ENCODE results near the gene MLKL.
A peak's percentile ranks its signal among the peaks of the same experiment; 100 is the strongest.
"Not testable (repeated sequence)": the region's sequence is repeated elsewhere in the genome, so short reads cannot be mapped to it uniquely, and the experiment has no call there.

Gene MLKL

DNA sequence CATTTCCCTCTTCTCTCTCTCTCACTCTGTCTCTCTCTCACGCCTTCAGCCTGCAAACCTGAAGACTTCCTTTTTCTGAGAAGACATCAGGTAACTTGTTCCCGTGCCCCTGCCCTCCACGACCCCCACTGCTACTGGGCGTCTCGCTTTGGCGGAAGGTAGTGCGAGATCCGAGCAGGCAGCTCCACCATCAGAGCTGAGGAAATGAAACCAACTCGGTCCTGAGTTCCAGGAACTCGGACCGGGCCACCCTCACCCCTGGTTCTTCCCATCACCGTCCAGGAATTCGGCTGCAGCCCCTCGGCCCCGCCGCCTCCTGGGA lies 585 bp downstream of the MLKL start:
- DNase-seq (ENCODE audit: low read depth in 4 of 4, low spot score in 1 of 4) = peak in 1 of 4 experiments; percentile 12

DNA sequence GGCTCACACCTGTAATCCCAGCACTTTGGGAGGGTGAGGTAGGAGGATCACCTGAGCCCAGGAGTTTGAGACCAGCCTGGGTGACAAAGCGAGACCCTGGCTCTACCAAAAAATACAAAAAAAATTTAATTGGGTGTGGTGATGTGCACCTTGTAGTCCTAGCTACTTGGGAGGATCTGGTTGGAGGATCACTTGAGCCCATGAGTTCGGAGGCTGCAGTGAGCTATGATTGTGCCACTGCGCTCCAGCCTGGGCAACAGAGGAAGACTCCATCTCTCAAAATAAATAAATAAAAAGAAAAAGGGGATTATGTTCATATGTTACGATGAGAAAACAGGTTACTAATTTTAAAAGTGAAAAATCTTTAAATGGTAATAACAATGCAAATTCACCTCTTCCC lies 996 bp downstream of the MLKL start:
- DNase-seq (ENCODE audit: low read depth in 4 of 4, low spot score in 1 of 4) = no peak

DNA sequence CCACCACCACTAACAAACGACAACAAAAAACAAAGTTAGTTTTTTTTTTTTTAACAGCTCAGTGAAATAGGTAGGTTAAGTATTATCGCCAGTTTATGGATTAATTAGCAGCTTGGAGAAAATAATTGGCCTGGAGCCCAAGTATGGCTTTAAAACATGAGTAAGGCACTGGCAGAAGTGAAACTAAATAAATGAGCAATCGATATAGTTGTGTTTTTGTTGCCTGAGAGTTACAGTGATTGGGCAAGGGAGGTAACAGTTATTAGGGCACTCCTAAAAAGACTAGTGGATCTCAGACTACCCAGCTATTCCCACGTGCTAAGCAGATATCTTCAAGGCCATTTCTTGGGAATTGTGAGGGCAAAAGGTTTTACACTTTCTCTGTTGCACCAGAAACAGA lies 2.4 kb downstream of the MLKL start:
- no peak for DNase-seq (ENCODE audit: low read depth in 4 of 4, low spot score in 1 of 4)

DNA sequence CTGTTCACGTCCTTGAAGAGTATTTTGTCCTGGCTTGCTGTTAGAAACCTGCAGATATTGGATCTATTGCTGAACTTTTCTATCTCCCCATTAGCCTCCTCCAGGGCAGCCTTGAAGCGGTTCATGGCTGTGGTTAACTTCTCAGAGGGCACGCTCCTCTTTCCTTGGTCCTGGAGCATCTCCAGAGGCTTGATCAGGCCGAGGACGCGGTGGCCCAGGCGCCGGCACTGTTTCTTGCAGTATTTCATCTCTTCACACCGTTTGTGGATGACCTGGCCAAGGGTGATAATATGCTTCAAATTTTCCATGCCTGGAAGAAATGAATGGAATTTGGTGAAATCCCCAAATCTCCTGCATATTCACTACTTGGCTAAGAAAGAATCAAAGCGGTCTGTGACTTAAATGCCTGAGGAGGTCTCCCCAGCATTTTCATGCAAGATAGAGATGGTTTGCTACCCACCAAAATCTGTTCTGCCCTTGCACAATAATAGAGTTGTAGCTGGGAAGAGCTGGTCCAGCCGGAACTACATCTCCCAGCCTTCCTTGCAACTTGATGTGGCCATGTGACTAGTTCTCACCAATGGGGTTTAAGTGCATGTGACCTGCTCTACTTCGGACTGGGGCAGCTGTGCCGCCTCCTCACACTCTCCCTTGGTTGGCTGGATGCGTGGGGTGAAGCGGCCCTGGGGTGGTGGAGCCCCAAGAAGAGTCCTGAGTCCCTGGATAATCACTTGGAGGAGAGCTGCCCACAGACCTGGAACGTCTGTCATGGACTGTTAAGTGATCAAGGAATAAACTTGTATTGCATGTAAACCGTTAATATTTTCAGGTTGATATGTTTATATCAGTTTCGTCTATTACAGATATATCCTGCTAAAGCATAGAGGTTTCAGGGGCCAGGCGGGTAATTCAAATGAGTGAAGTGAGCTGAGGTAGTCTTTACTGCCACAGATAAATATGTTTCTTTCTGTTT lies 4.9 kb downstream of the MLKL start:
- peak in 1 of 4 experiments; percentile 6 for DNase-seq (ENCODE audit: low read depth in 4 of 4, low spot score in 1 of 4)

DNA sequence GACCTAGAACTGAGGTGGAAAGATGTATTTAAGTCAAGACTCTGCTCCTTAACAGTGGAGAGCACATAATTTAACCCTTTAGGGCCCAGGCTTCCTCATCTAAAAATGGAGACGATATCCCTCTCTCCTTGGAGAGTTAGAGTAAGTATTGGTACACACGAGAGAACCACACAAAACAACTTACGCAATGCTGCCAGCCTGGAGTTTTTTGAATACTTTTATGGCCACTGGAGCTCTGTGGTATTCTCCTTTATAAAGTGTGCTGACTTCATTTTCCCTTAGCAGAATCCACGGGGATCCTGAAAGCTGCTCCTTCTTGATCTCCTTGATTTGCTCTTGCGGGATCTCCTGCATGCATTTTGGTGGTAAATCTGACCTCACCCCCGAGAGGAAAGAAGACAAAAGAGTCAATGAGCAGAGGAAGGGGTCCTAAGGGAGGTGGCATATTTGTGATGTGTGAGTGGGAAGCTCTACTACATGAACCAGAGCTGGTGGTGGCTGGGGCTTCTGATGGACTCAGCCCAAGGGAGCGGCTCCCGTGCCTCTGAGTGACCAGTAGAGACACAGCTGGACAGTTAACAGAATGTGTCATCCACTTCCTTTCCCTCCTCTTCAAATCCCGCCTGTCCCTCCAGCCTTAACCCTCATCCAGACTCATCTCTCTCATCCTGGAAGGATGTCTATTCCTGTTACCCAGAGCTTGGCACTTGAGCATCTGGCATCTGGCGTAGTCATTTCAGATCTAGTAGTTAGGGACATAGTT lies 9.4 kb downstream of the MLKL start:
- no peak for DNase-seq (ENCODE audit: low read depth in 4 of 4, low spot score in 1 of 4)

DNA sequence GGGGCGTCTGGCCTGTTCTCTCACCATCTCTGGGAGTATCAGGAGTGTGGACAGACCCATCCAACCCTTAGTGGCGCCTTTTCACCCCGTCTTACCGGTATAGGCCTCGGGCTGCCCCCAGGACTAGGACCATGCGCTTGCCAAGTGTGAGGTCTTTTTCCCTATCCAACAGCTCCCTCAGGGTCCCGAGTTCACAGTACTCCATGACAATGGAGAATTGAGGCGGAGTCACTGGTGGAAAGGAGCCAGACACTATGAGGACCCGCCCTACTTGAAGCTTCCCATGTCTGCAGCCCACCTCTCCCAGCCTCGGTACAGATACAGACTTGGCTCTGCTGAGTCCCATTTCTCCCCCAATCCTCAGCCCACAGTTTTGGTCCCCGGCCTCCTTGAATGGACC lies 18.1 kb downstream of the MLKL start:
- no peak for DNase-seq (ENCODE audit: low read depth in 4 of 4, low spot score in 1 of 4)

DNA sequence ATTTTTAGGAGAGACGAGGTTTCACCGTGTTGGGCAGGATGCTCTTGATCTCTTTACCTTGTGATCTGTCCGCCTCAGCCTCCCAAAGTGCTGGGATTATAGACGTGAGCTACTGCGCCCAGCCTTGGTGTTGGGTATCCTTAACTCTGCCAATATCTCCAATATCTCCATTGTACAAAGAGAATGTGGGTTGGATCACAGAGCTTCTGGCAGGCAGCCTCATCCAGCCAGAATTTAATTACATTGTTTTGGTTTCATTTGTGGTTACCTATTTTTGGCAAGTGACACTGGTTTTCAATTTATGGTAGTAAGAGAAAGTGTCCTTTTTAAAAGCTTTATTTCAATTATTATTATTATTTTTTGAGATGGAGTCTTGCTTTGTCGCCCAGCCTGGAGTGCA lies 20.0 kb downstream of the MLKL start:
- DNase-seq (ENCODE audit: low read depth in 4 of 4, low spot score in 1 of 4) = no peak

DNA sequence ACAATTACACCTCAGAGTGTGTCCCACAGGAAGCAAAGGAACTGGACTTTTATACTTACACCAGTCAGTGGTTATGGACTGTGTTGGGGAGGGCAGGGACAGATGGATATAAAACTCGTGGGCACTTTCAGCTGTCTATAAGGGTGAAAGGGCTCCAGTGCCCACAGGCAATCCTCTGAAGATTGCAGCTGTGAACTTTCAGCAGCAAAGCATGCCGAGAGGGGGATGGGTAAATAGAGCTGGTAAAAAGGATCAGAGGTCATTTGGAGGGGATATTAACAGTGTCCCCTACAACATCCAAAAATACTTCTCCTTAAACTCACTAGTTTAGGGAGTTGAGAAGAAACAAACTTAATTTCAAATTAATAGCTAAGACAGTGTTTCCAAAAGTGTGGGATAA lies 20.7 kb downstream of the MLKL start:
- DNase-seq (ENCODE audit: low read depth in 4 of 4, low spot score in 1 of 4) = no peak

DNA sequence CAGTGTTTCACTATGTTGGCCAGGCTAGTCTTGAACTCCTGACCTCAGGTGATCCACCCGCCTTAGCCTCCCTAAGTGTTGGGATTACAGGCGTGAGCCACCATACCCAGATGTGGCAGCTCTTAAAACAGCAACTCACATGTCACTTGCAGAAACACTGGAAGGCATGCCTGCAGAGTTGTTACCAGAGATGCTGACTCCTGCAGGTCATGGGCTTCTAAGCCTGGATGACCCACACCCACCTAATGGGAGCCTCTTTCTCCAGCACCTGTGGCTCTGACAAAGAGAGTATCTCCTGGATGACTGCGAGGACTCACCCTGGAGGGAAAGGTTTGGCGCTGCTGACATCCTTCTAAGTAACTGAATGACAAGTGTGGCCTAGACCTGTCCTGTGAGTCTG lies 22.8 kb downstream of the MLKL start:
- DNase-seq (ENCODE audit: low read depth in 4 of 4, low spot score in 1 of 4) = no peak

DNA sequence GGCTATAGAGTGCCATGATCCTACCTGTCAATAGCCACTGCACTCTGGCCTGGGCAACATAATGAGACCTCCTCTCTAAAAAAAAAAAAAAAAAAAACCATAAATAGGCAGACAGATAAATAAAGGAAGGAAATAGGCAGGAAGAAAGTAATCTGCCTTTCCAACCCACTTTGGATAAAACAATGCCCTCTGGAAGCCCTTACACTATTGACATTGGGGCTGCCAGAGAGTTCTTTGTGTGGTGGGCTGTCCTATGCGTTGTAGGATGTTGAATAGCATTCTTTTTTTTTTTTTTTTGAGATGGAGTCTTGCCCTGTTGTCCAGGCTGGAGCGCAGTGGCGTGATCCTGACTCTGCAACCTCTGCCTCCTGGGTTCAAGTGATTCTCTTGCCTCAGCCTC lies 26.8 kb downstream of the MLKL start:
- no peak for DNase-seq (ENCODE audit: low read depth in 4 of 4, low spot score in 1 of 4)

DNA sequence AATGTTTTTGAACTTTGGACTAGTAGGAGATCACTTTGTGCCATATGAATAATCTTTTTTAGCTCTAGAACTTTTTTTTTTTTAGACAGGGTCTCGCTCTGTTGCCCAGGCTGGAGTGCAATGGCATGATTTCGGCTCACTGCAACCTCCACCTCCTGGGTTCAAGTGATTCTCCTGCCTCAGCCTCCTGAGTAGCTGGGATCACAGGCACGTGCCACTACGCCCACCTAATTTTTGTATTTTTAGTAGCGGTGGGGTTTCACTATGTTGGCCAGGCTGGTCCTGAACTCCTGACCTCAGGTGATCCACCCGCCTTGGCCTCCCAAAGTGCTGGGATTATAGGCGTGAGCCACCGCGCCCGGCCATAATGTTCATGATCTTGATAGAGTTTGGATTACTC lies 31.8 kb downstream of the MLKL start:
- not testable (repeated sequence) for DNase-seq (ENCODE audit: low read depth in 4 of 4, low spot score in 1 of 4)

DNA sequence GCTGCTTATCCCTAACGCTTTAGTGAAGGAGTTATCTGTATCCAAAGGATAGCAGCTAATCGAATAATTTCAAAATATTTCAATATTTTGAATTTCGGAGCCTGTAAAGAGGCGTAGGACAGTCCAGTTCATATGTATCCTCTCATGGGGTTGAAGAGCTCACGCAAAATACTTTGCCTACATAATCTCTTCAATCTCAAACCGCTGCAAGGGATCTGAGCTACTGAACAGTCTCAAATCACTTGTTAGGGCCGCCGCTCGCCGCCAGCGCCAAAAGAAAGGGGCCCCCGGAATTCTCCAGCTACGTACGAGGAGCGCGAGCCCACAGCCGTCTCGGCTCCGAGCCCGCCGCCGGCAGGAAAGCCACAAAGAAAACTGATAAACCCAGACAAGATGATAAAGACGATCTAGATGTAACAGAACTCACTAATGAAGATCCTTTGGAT lies 33.4 kb downstream of the MLKL start:
- DNase-seq (ENCODE audit: low read depth in 4 of 4, low spot score in 1 of 4) = peak in 2 of 4 experiments; percentile 5 to 13

DNA sequence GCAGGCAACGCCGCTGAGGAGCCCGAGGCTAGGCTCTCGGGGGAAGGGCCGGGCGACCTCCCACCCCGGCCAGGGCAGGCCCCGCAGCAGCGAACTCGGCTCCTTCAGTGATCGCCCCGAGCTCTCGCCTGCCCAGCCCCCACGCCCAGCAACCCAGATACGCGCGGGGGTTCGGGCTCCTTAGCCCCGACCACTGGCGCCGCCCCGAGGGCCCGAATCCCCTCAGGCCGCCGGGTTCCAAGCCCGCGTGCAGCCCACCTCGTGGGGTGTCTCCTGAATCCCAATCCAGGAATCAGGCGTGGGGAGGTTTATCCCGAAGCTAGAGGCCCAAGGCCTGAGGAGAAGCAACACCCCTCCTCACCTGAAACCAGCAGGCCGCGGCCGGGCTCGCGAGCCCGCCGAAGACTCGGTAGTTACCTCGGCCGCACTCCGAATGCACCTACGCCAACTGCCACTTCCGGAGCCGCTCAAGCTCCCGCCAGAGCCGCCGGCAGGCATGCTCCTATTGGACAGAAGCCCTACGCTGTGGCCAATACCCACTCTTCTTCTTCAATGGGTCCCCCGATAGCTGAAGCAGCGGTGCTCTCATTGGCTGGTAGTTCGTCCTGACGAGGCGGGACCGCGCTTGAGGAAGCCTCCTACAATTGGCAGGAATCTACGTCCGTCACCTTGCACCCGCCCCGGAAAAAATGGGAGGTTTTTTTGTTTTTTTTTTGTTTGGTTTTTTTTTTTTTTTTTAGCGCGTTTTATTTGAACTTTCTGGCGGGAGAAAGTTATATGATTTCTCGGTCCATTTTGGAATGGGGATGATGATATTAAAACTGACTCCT lies 34.0 kb downstream of the MLKL start, which contains the start of gene RFWD3:
RFWD3 (minus strand) TSS at position 453 of the 830 bp plus-strand sequence. CDS start 5,428 bp downstream, outside the sequence.
- DNase-seq (ENCODE audit: low read depth in 4 of 4, low spot score in 1 of 4) = peak; percentile 85 to 91 (median 89)

DNA sequence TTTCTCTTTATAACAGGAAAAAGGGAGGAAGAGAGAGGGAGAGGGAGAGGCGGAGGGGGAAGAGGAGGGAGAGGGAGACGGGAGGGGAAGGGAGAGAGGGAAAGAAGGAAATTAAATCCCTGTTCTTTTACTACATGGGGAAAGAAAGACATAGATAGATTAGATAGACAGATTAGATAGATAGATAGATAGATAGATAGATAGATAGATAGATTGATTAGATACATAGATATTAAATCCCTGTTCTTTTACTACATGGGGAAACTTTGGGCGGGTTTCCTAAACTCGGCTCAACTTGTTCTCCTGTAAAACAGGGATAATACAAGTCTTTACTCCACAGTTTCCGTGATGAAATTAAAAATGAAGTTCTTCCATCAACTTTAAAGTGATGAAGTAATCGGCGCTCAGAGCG lies 34.6 kb downstream of the MLKL start:
- no peak for DNase-seq (ENCODE audit: low read depth in 4 of 4, low spot score in 1 of 4)

DNA sequence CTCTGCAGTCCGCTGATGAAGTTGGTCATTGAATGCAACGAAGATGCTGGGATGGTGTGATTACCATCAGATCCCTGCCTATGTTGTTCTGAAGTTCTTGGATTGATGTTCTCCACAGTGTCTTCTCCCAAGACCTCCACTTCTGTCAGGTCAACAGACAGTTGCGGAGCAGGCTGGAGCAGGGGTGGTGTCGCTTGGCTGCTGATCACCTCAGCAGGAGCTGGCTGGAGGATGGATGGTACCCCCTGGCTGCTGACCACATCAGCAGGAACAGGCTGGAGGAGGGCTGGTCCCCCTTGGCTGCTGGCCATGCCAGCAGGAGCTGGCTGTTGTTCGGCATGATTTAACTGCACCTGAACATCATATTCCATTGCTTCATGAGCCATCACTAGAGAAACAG lies 39.6 kb downstream of the MLKL start:
- no peak for DNase-seq (ENCODE audit: low read depth in 4 of 4, low spot score in 1 of 4)

DNA sequence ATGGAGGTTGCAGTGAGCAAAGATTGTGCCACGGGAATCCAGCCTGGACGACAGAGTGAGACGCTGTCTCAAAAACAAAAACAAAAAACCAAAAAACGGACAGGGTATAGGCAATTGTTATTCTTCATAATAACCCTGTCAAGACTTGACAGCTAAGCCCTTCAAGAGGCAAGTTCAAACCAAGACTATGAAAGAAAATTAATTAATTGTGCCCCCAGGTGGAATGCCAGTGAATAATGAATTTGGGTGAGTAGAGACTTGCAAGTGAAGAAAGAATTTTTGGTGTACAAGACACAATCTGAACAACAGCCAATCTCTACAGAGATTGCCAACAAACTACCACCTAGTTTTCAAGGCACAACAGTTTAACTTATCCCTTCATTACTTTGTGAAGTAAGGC lies 40.3 kb downstream of the MLKL start:
- no peak for DNase-seq (ENCODE audit: low read depth in 4 of 4, low spot score in 1 of 4)

DNA sequence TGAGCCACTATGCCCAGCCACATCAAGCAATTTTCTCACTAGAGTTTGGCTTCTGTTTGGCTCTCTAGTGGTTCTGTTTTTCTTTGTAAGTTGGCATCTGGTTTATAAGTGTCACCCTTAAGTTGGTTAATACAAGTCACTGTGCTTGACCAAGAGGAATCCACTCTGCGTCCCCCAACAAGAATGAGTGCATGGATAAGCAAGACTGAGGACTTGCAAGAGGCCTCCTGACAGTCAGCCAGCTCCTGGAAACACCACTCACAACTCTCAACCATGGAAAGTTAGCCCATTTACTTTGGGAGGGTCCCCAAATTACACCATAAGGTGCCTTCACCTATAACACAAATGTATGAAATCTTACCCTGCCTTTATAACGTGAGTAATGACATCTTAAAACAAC lies 41.6 kb downstream of the MLKL start:
- no peak for DNase-seq (ENCODE audit: low read depth in 4 of 4, low spot score in 1 of 4)

DNA sequence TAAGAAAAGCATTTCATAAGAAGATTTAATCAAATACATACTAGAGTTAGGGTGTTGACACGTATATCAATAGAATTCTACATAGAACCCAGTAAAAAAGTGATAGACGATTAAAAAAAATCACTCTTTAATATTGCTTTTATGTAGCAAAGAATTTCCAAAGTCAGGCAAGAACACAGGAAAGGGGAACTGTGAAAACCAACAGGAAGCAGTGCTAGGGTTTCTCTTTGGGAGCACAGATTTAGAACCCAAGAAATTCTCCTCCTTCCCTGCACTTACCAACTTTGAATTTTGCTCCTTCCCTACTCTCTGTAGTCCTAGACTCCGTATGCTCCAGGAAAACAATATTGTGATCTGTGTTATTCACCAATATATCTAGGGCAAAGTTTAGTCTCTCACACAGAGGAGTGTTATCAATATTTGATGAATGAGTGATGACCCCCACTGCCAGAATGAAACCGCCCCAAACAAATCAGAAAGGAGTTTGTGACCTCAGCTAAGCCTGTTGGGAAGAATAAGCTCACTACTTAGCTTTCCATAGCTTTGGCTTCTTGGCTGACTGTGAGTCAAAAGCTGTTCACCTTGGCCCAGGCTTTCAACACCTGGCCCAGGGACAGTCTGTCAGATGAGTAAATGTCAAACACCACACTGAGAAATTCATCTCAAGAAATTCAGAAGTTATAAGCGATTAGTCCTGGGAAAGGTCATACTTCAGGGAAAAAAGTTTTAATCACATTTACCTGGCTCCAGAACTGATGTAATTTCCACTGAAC lies 42.6 kb downstream of the MLKL start:
- DNase-seq (ENCODE audit: low read depth in 4 of 4, low spot score in 1 of 4) = no peak

DNA sequence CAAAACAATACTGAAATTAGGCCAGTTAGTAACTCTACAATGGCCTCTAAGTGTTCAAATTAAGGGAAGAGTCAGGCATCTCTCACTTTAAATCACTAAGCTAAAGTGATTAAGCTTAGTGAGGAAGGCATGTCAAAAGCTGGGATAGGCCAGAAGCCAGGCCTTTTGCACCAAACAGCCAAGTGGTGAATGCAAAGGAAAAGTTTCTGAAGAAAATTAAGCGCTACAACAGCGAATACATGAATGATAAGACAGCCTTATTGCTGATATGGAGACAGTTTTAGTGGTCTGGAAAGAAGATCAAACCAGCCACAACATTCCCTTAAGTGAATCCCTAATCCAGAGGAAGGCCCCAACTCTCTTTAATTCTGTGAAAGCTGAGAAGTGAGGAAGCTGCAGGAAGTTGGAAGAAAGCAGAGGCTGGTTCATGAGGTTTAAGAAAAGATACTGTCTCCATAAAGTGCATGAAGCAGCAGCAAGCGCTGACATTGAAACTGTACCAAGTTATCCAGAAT lies 46.1 kb downstream of the MLKL start:
- no peak for DNase-seq (ENCODE audit: low read depth in 4 of 4, low spot score in 1 of 4)

DNA sequence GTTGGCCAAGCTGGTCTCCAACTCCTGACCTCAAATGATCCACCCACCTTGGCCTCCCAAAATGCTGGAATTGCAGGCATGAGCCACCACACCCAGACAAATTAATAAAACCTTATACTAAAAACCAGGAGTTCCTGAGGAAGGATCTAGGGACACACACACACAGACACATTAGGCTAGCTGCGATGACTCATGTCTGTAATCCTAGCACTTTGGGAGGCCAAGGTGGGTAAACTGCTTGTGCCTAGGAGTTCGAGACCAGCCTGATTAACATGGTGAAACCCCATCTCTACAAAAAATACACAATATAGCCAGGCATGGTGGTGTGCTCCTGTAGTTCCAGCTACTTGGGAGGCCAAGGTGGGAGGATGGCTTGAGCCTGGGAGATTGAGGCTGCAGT lies 47.8 kb downstream of the MLKL start:
- not testable (repeated sequence) for DNase-seq (ENCODE audit: low read depth in 4 of 4, low spot score in 1 of 4)
